Thyroid gland (tissue), 4 donors: ENCODE data around the gene DDIAS.

Experiments used
- POLR2A ChIP-seq, 2 donors: fragments of 450-650 bp; IDR thresholded peaks; one replicate each; pipeline ENCODE4 v1.6.1; 2017; ENCODE audit warnings: antibody characterized with exemption in 2 of 2, mild to moderate bottlenecking in 2 of 2, moderate library complexity in 1 of 2
- TF ChIP-seq, protein P1 (sequence below), 6 experiments: fragments of 200-600 bp in 3 of 6; fragments of 450-650 bp in 3 of 6; sonication (generic) in 3 of 6; IDR thresholded peaks; one replicate each; pipeline ENCODE4 v1.5.1; 2016 to 2019; ENCODE audit warnings: antibody characterized with exemption in 6 of 6, mild to moderate bottlenecking in 2 of 6, inconsistent platforms in 1 of 6, moderate library complexity in 1 of 6

DNA sequence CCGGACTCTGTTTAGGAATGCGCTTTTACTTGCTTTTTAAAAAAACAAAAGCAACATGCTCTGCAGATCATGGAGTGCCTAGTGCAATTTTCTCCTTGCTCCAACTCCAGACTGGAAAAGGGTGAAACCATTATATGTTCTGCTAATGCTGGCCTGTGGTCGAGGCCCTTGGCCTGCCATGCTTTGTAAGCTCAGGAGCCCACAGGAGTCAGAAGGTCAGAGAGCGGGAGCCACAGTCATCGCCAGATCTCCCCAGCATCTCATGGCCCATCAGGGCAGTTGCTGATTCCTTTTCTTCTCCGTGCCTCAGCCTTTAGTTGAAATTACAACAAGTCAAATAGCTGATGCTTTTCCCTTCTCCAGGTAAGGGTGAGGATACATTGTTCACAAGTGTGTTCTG lies 80.3 kb downstream of the DDIAS start:
- TF ChIP-seq, protein P1, sequence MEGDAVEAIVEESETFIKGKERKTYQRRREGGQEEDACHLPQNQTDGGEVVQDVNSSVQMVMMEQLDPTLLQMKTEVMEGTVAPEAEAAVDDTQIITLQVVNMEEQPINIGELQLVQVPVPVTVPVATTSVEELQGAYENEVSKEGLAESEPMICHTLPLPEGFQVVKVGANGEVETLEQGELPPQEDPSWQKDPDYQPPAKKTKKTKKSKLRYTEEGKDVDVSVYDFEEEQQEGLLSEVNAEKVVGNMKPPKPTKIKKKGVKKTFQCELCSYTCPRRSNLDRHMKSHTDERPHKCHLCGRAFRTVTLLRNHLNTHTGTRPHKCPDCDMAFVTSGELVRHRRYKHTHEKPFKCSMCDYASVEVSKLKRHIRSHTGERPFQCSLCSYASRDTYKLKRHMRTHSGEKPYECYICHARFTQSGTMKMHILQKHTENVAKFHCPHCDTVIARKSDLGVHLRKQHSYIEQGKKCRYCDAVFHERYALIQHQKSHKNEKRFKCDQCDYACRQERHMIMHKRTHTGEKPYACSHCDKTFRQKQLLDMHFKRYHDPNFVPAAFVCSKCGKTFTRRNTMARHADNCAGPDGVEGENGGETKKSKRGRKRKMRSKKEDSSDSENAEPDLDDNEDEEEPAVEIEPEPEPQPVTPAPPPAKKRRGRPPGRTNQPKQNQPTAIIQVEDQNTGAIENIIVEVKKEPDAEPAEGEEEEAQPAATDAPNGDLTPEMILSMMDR (IDR thresholded peaks at IDR 0.05), result no peak
- TF ChIP-seq POLR2A (IDR thresholded peaks at IDR 0.05), result no peak
